Fibroblast of skin of right quadriceps (primary cell): ENCODE data around the gene RGS3.
"Not testable (repeated sequence)": the region's sequence is repeated elsewhere in the genome, so short reads cannot be mapped to it uniquely, and the experiment has no call there.

ENCODE experiments used
- DNase-seq: peaks from one replicate; pipeline ENCODE4 v3.0.0-alpha.2; 2013

The RGS3 gene

GRCh38 chr9:113467183-113467582 is 3.7 kb downstream of the RGS3 start:
- no peak for DNase-seq

GRCh38 chr9:113468716-113469448 is 5.4 kb downstream of the RGS3 start:
- DNase-seq, result no peak

GRCh38 chr9:113471143-113471542 is 7.6 kb downstream of the RGS3 start:
- no peak for DNase-seq

- DNase-seq, result no peak
Observed at GRCh38 chr9:113471566-113471965, 8.0 kb downstream of the RGS3 start.

GRCh38 chr9:113472199-113472598 is 8.7 kb downstream of the RGS3 start:
- no peak for DNase-seq

- DNase-seq, result no peak
Observed at GRCh38 chr9:113474360-113475028, 11.0 kb downstream of the RGS3 start.

- DNase-seq, result no peak
Observed at GRCh38 chr9:113475031-113475430, 11.5 kb downstream of the RGS3 start.

GRCh38 chr9:113475992-113476391 is 12.5 kb downstream of the RGS3 start:
- DNase-seq, result no peak

- no peak for DNase-seq
Observed at GRCh38 chr9:113476511-113476916, 13.0 kb downstream of the RGS3 start.

GRCh38 chr9:113477058-113477457 is 13.5 kb downstream of the RGS3 start:
- DNase-seq, result no peak

- DNase-seq, result no peak
Observed at GRCh38 chr9:113477661-113478060, 14.1 kb downstream of the RGS3 start.

- no peak for DNase-seq
Observed at GRCh38 chr9:113479174-113479621, 15.7 kb downstream of the RGS3 start.

GRCh38 chr9:113480612-113481011 is 17.1 kb downstream of the RGS3 start:
- no peak for DNase-seq

GRCh38 chr9:113481176-113481787 is 17.8 kb downstream of the RGS3 start:
- no peak for DNase-seq

GRCh38 chr9:113482341-113482740 is 18.8 kb downstream of the RGS3 start:
- DNase-seq, result no peak

GRCh38 chr9:113482991-113483675 is 19.6 kb downstream of the RGS3 start:
- no peak for DNase-seq

- no peak for DNase-seq
Observed at GRCh38 chr9:113483676-113484257, 20.2 kb downstream of the RGS3 start.

- no peak for DNase-seq
Observed at GRCh38 chr9:113484258-113484730, 20.8 kb downstream of the RGS3 start.

- no peak for DNase-seq
Observed at GRCh38 chr9:113485761-113486115, 22.2 kb downstream of the RGS3 start.

- DNase-seq, result no peak
Observed at GRCh38 chr9:113486327-113486726, 22.8 kb downstream of the RGS3 start.

GRCh38 chr9:113488071-113488470 is 24.5 kb downstream of the RGS3 start:
- no peak for DNase-seq

- no peak for DNase-seq
Observed at GRCh38 chr9:113488490-113488889, 25.0 kb downstream of the RGS3 start.

- not testable (repeated sequence) for DNase-seq
Observed at GRCh38 chr9:113491147-113491546, 27.6 kb downstream of the RGS3 start.
